Neural progenitor cell (in vitro differentiated cells): Measurements from ENCODE around the gene FAM76A. TPM values are rescaled to one million over a fixed set of nuclear protein-coding genes. Genes with fewer than 3 reads are reported as not detected.

Source experiments
- DNase-seq: peaks from one replicate; pipeline ENCODE4 v3.0.0-alpha.2; 2016; ENCODE audit warnings: low spot score
- H2AFZ ChIP-seq: fragments of 200-600 bp; sonication (generic); replicated peaks from 2 replicates; pipeline ENCODE4 v1.6.1; 2016; ENCODE audit warnings: antibody characterized with exemption
- H3F3A ChIP-seq: fragments of 200-600 bp; sonication (generic); 2 replicates; pipeline ENCODE4 v1.6.1; 2016; ENCODE audit warnings: antibody characterized with exemption, low read depth
- H3K27ac ChIP-seq: fragments of 200-600 bp; sonication (generic); 2 replicates; pipeline ENCODE4 v1.5.1; 2016; ENCODE audit warnings: mild to moderate bottlenecking
- H3K27me3 ChIP-seq: fragments of 200-600 bp; sonication (generic); 2 replicates; pipeline ENCODE4 v1.6.1; 2016; ENCODE audit warnings: mild to moderate bottlenecking, moderate library complexity
- H3K36me3 ChIP-seq: fragments of 200-600 bp; sonication (generic); 2 replicates; pipeline ENCODE4 v1.5.1; 2016
- H3K4me1 ChIP-seq: fragments of 200-600 bp; sonication (generic); 2 replicates; pipeline ENCODE4 v1.6.1; 2016; ENCODE audit warnings: mixed run types
- H3K4me2 ChIP-seq: fragments of 200-600 bp; sonication (generic); 2 replicates; pipeline ENCODE4 v1.6.1; 2016
- H3K4me3 ChIP-seq: fragments of 200-600 bp; sonication (generic); 2 replicates; pipeline ENCODE4 v1.5.1; 2016
- H3K79me2 ChIP-seq: fragments of 200-600 bp; sonication (generic); 2 replicates; pipeline ENCODE4 v1.6.1; 2016; ENCODE audit warnings: low read depth
- H3K9ac ChIP-seq: fragments of 200-600 bp; sonication (generic); 2 replicates; pipeline ENCODE4 v1.6.1; 2016
- H3K9me3 ChIP-seq: fragments of 200-600 bp; sonication (generic); 2 replicates; pipeline ENCODE4 v1.5.1; 2016; ENCODE audit warnings: low read depth
- H4K20me1 ChIP-seq: fragments of 200-600 bp; sonication (generic); 2 replicates; pipeline ENCODE4 v1.6.1; 2016; ENCODE audit warnings: low read depth
- H3K27ac Mint-ChIP-seq: 3 replicates; pipeline ENCODE4 v1.8.0; 2021; ENCODE audit warnings: mixed read lengths
- H3K27me3 Mint-ChIP-seq: 2 replicates; pipeline ENCODE4 v1.8.0; 2022; ENCODE audit warnings: low read depth, mild to moderate bottlenecking, inconsistent platforms, moderate library complexity, mixed read lengths; ENCODE audit not compliant: insufficient read depth
- H3K36me3 Mint-ChIP-seq: 3 replicates; pipeline ENCODE4 v1.8.0; 2021; ENCODE audit warnings: mixed read lengths
- H3K4me1 Mint-ChIP-seq: 3 replicates; pipeline ENCODE4 v1.8.0; 2021; ENCODE audit warnings: mixed read lengths
- H3K4me3 Mint-ChIP-seq: 3 replicates; pipeline ENCODE4 v1.8.0; 2021; ENCODE audit warnings: mild to moderate bottlenecking, moderate library complexity, mixed read lengths
- H3K9me3 Mint-ChIP-seq: 3 replicates; pipeline ENCODE4 v1.8.0; 2020; ENCODE audit warnings: mixed read lengths
- CTCF ChIP-seq: fragments of 200-600 bp; sonication (generic); IDR thresholded peaks from 2 replicates; pipeline ENCODE4 v1.5.1; 2017; ENCODE audit warnings: antibody characterized with exemption, mild to moderate bottlenecking
- EZH2 ChIP-seq: fragments of 200-600 bp; sonication (generic); IDR thresholded peaks from 2 replicates; pipeline ENCODE4 v1.6.1; 2017; ENCODE audit warnings: antibody characterized with exemption, mild to moderate bottlenecking, moderate library complexity
- EZH2phosphoT487 ChIP-seq: fragments of 200-600 bp; sonication (generic); IDR thresholded peaks from 2 replicates; pipeline ENCODE4 v1.6.1; 2017; ENCODE audit warnings: antibody characterized with exemption
- total RNA-seq: library from RNA; depleted of rRNA; stranded (reverse); fragments of >200 nt; gene quantifications from 2 replicates; pipeline ENCODE4 v1.2.3, GENCODE V29; 2015; ENCODE audit warnings: low replicate concordance

Gene FAM76A
- total RNA-seq, 1 donor from 2014 or later: 28.2 TPM

GRCh38 chr1:27763358-27763757, 37.6 kb downstream of the FAM76A start:
- Histone ChIP-seq H3F3A (no peaks in the 10 kb centered on the region), H3K4me3 (no peak overlapping the region), H4K20me1 (no peaks in the 10 kb centered on the region), H3K9ac (no peak overlapping the region), H3K27me3 (no peaks in the 10 kb centered on the region), H3K4me1 (no peaks in the 10 kb centered on the region), H3K79me2 (no peaks in the 10 kb centered on the region), H3K36me3 (no peaks in the 10 kb centered on the region), H2AFZ (no peak overlapping the region), H3K4me2 (no peak overlapping the region), H3K9me3 (no peaks in the 10 kb centered on the region), H3K27ac (no peak overlapping the region)
- H3K4me1 Mint-ChIP-seq: no peaks in the 10 kb centered on the region
- no peak overlapping the region for H3K4me3 Mint-ChIP-seq
- no peak for DNase-seq
- H3K9me3 Mint-ChIP-seq: no peaks in the 10 kb centered on the region
- no peak overlapping the region for H3K27ac Mint-ChIP-seq
- no peak for TF ChIP-seq EZH2
- TF ChIP-seq EZH2phosphoT487: no peak
- TF ChIP-seq CTCF: no peak
- H3K36me3 Mint-ChIP-seq: peaks cover 3% of the 10 kb centered on the region
- H3K27me3 Mint-ChIP-seq: no peaks in the 10 kb centered on the region

GRCh38 chr1:27770293-27770830, 44.6 kb downstream of the FAM76A start:
- Histone ChIP-seq H3K9me3 (no peaks in the 10 kb centered on the region), H3F3A (no peaks in the 10 kb centered on the region), H3K27ac (no peak overlapping the region), H3K4me1 (peaks cover 6% of the 10 kb centered on the region), H3K36me3 (no peaks in the 10 kb centered on the region), H3K9ac (no peak overlapping the region), H3K79me2 (peaks cover 20% of the 10 kb centered on the region), H3K27me3 (no peaks in the 10 kb centered on the region), H2AFZ (no peak overlapping the region), H4K20me1 (peaks cover 5% of the 10 kb centered on the region), H3K4me3 (no peak overlapping the region), H3K4me2 (no peak overlapping the region)
- Mint-ChIP-seq H3K9me3 (no peaks in the 10 kb centered on the region), H3K4me3 (no peak overlapping the region), H3K27ac (no peak overlapping the region), H3K36me3 (no peaks in the 10 kb centered on the region), H3K27me3 (no peaks in the 10 kb centered on the region), H3K4me1 (peaks cover 18% of the 10 kb centered on the region)
- TF ChIP-seq EZH2phosphoT487 (no peak), CTCF (no peak), EZH2 (no peak)
- peak; percentile 12 for DNase-seq

DNA sequence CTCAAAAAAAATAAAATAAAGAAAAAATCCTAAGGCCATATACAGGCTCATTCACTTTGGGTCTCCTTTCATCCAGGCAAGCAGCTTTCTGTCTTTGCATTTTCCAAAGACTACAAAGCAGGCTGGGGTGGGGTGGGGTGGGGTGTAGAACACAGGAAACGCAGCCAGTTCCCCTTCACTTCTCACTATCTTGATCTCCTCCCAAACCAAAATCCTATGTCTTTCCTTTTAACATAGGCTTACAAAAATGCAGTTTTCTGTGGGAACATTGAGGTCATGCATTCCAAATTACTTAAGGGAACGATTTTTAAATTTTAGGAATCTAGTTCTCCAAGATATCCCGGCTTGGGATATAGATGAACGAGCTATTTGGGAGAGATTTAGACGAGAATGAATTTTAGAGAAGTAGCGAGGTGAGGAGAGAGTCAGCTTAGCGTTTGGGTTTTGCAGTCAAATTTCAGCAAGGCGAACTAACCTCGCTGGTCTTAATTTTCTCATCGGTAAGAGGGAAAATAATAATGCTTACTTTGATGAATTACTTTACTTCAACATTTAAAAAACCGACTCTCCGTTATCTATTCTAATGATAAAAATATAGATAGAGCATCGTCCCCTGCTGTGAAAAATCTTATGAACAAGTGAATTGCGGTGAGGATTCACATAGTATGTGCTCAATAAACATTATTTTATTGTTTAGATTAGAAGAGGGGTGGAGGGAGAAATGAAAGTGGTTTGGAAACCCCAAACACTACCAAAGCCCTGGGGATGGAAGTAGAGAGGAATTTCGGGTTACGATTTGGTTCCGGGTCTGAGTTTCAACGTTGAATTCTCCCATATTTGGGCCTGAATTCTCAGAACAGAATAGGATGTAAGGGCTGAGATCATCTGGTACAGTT, 46.5 kb downstream of the FAM76A start:
- peak overlapping the region; percentile 64 for H3K4me3 ChIP-seq
- TF ChIP-seq EZH2phosphoT487: no peak
- no peak for TF ChIP-seq CTCF
- no peak for TF ChIP-seq EZH2
- DNase-seq: no peak
- H3K9ac ChIP-seq: no peak overlapping the region
- no peaks in the 10 kb centered on the region for H3K27me3 Mint-ChIP-seq
- H2AFZ ChIP-seq: peak overlapping the region; percentile 72
- H3K27me3 ChIP-seq: no peaks in the 10 kb centered on the region
- peak overlapping the region; percentile 94 for H3K4me3 Mint-ChIP-seq
- no peaks in the 10 kb centered on the region for H3K36me3 Mint-ChIP-seq
- peaks cover 6% of the 10 kb centered on the region for H3K4me1 ChIP-seq
- H3K79me2 ChIP-seq: peaks cover 27% of the 10 kb centered on the region
- no peaks in the 10 kb centered on the region for H3K9me3 ChIP-seq
- H3K9me3 Mint-ChIP-seq: no peaks in the 10 kb centered on the region
- no peak overlapping the region for H3K27ac ChIP-seq
- peak overlapping the region; percentile 68 for H3K27ac Mint-ChIP-seq
- peaks cover 5% of the 10 kb centered on the region for H4K20me1 ChIP-seq
- no peaks in the 10 kb centered on the region for H3F3A ChIP-seq
- H3K4me2 ChIP-seq: peak overlapping the region; percentile 64
- peaks cover 18% of the 10 kb centered on the region for H3K4me1 Mint-ChIP-seq
- H3K36me3 ChIP-seq: no peaks in the 10 kb centered on the region
